ENCODE results near the gene NR2E3. TPM values are rescaled to one million over a fixed set of nuclear protein-coding genes. Genes with fewer than 3 reads are reported as not detected.

NR2E3 gene
- polyA plus RNA-seq (2013, experiment 1 of 2) = 0.33 TPM
- 0.15 TPM for polyA plus RNA-seq (2013, experiment 2 of 2)

GRCh38 chr15:71810256-71811035, at the start of gene NR2E3:
Gene NR2E3, plus strand, starts transcription at chr15:71810554. Its CDS starts 190 bp downstream, at chr15:71810744.
- Histone ChIP-seq H3K36me3 (ENCODE audit: control insufficient read depth, insufficient read depth, low read length) (no peaks in the 10 kb centered on the region), H3K4me3 (ENCODE audit: extremely low read depth, insufficient read depth, low read length, poor library complexity, severe bottlenecking) (no peak within 1 kb of the TSS), H3K27ac (ENCODE audit: low read depth, low read length, severe bottlenecking) (no peak within 1 kb of the TSS), H3K4me1 (ENCODE audit: control insufficient read depth, insufficient read depth, low read length, poor library complexity, severe bottlenecking) (peaks cover 23% of the 10 kb centered on the region), H3K9me3 (ENCODE audit: control insufficient read depth, low read length) (no peaks in the 10 kb centered on the region)
- WGBS, 2 experiments (ENCODE audit: insufficient coverage in 2 of 2) = 87 to 91% methylated on average over 15 to 16 of the region's 16 CpGs

- H3K27ac ChIP-seq (ENCODE audit: low read depth, low read length, severe bottlenecking) = no peak overlapping the region
- peaks cover 7% of the 10 kb centered on the region for H3K9me3 ChIP-seq (ENCODE audit: control insufficient read depth, low read length)
- WGBS, 2 experiments (ENCODE audit: insufficient coverage in 2 of 2) = no CpG with 5 or more reads among the region's 1 CpG
- peaks cover 4% of the 10 kb centered on the region for H3K36me3 ChIP-seq (ENCODE audit: control insufficient read depth, insufficient read depth, low read length)
- no peak overlapping the region for H3K4me3 ChIP-seq (ENCODE audit: extremely low read depth, insufficient read depth, low read length, poor library complexity, severe bottlenecking)
- H3K4me1 ChIP-seq (ENCODE audit: control insufficient read depth, insufficient read depth, low read length, poor library complexity, severe bottlenecking) = peaks cover 11% of the 10 kb centered on the region
These were observed 49.5 kb upstream of the NR2E3 start for GRCh38 chr15:71760852-71761251.

GRCh38 chr15:71761649-71762048, 48.7 kb upstream of the NR2E3 start:
- Histone ChIP-seq H3K4me1 (ENCODE audit: control insufficient read depth, insufficient read depth, low read length, poor library complexity, severe bottlenecking) (peaks cover 11% of the 10 kb centered on the region), H3K27ac (ENCODE audit: low read depth, low read length, severe bottlenecking) (peak overlapping the region; percentile 67), H3K9me3 (ENCODE audit: control insufficient read depth, low read length) (peaks cover 7% of the 10 kb centered on the region), H3K4me3 (ENCODE audit: extremely low read depth, insufficient read depth, low read length, poor library complexity, severe bottlenecking) (no peak overlapping the region), H3K36me3 (ENCODE audit: control insufficient read depth, insufficient read depth, low read length) (peaks cover 4% of the 10 kb centered on the region)
- WGBS, 2 experiments (ENCODE audit: insufficient coverage in 2 of 2) = 75 to 88% methylated on average over 3 of the region's 3 CpGs

GRCh38 chr15:71768184-71768583, 42.2 kb upstream of the NR2E3 start:
- Histone ChIP-seq H3K9me3 (ENCODE audit: control insufficient read depth, low read length) (no peaks in the 10 kb centered on the region), H3K27ac (ENCODE audit: low read depth, low read length, severe bottlenecking) (no peak overlapping the region), H3K4me1 (ENCODE audit: control insufficient read depth, insufficient read depth, low read length, poor library complexity, severe bottlenecking) (no peaks in the 10 kb centered on the region), H3K4me3 (ENCODE audit: extremely low read depth, insufficient read depth, low read length, poor library complexity, severe bottlenecking) (no peak overlapping the region), H3K36me3 (ENCODE audit: control insufficient read depth, insufficient read depth, low read length) (peaks cover 4% of the 10 kb centered on the region)
- WGBS, 2 experiments (ENCODE audit: insufficient coverage in 2 of 2) = 93 to 100% methylated on average over 2 of the region's 5 CpGs

GRCh38 chr15:71773206-71773859, 37.0 kb upstream of the NR2E3 start:
- Histone ChIP-seq H3K9me3 (ENCODE audit: control insufficient read depth, low read length) (no peaks in the 10 kb centered on the region), H3K27ac (ENCODE audit: low read depth, low read length, severe bottlenecking) (no peak overlapping the region), H3K4me1 (ENCODE audit: control insufficient read depth, insufficient read depth, low read length, poor library complexity, severe bottlenecking) (peaks cover 5% of the 10 kb centered on the region), H3K4me3 (ENCODE audit: extremely low read depth, insufficient read depth, low read length, poor library complexity, severe bottlenecking) (no peak overlapping the region), H3K36me3 (ENCODE audit: control insufficient read depth, insufficient read depth, low read length) (no peaks in the 10 kb centered on the region)
- 100% methylated on average over 1 of the region's 1 CpG for WGBS, 2 experiments (ENCODE audit: insufficient coverage in 2 of 2)

- H3K4me1 ChIP-seq (ENCODE audit: control insufficient read depth, insufficient read depth, low read length, poor library complexity, severe bottlenecking) = peaks cover 8% of the 10 kb centered on the region
- no peaks in the 10 kb centered on the region for H3K36me3 ChIP-seq (ENCODE audit: control insufficient read depth, insufficient read depth, low read length)
- no peak overlapping the region for H3K27ac ChIP-seq (ENCODE audit: low read depth, low read length, severe bottlenecking)
- no peak overlapping the region for H3K4me3 ChIP-seq (ENCODE audit: extremely low read depth, insufficient read depth, low read length, poor library complexity, severe bottlenecking)
- no peaks in the 10 kb centered on the region for H3K9me3 ChIP-seq (ENCODE audit: control insufficient read depth, low read length)
These were observed 34.5 kb upstream of the NR2E3 start for GRCh38 chr15:71775856-71776255.

GRCh38 chr15:71776304-71776703, 34.0 kb upstream of the NR2E3 start:
- 83 to 90% methylated on average over 1 to 2 of the region's 3 CpGs for WGBS, 2 experiments (ENCODE audit: insufficient coverage in 2 of 2)
- Histone ChIP-seq H3K4me3 (ENCODE audit: extremely low read depth, insufficient read depth, low read length, poor library complexity, severe bottlenecking) (no peak overlapping the region), H3K4me1 (ENCODE audit: control insufficient read depth, insufficient read depth, low read length, poor library complexity, severe bottlenecking) (peaks cover 8% of the 10 kb centered on the region)

GRCh38 chr15:71777216-71777943, 33.0 kb upstream of the NR2E3 start:
- Histone ChIP-seq H3K36me3 (ENCODE audit: control insufficient read depth, insufficient read depth, low read length) (no peaks in the 10 kb centered on the region), H3K27ac (ENCODE audit: low read depth, low read length, severe bottlenecking) (no peak overlapping the region), H3K4me1 (ENCODE audit: control insufficient read depth, insufficient read depth, low read length, poor library complexity, severe bottlenecking) (peaks cover 8% of the 10 kb centered on the region), H3K9me3 (ENCODE audit: control insufficient read depth, low read length) (no peaks in the 10 kb centered on the region), H3K4me3 (ENCODE audit: extremely low read depth, insufficient read depth, low read length, poor library complexity, severe bottlenecking) (no peak overlapping the region)
- WGBS, 2 experiments (ENCODE audit: insufficient coverage in 2 of 2) = 89 to 94% methylated on average over 13 to 16 of the region's 16 CpGs

More at GRCh38 chr15:71776304-71776703, 34.0 kb upstream of the NR2E3 start:
- Histone ChIP-seq H3K36me3 (ENCODE audit: control insufficient read depth, insufficient read depth, low read length) (no peaks in the 10 kb centered on the region), H3K9me3 (ENCODE audit: control insufficient read depth, low read length) (no peaks in the 10 kb centered on the region), H3K27ac (ENCODE audit: low read depth, low read length, severe bottlenecking) (no peak overlapping the region)

GRCh38 chr15:71779073-71779797, 31.1 kb upstream of the NR2E3 start:
- H3K36me3 ChIP-seq (ENCODE audit: control insufficient read depth, insufficient read depth, low read length) = no peaks in the 10 kb centered on the region
- no peak overlapping the region for H3K4me3 ChIP-seq (ENCODE audit: extremely low read depth, insufficient read depth, low read length, poor library complexity, severe bottlenecking)
- H3K4me1 ChIP-seq (ENCODE audit: control insufficient read depth, insufficient read depth, low read length, poor library complexity, severe bottlenecking) = peaks cover 8% of the 10 kb centered on the region
- no peaks in the 10 kb centered on the region for H3K9me3 ChIP-seq (ENCODE audit: control insufficient read depth, low read length)
- WGBS, 2 experiments (ENCODE audit: insufficient coverage in 2 of 2) = 85 to 100% methylated on average over 1 to 6 of the region's 6 CpGs
- no peak overlapping the region for H3K27ac ChIP-seq (ENCODE audit: low read depth, low read length, severe bottlenecking)

Data from mesodermal cell (in vitro differentiated cells).